ENCODE measurements around the gene DHX34.

The DHX34 gene

GRCh38 chr19:47309608-47310007 is 39.5 kb upstream of the DHX34 start, which contains the start of gene C5AR1:
TSS of gene C5AR1 (plus strand) at chr19:47309861. CDS start at chr19:47309896, 35 bp downstream.
- peak within 1 kb of the TSS in 5 of 11 experiments; percentile 8 to 78 (median 56); a peak in 10 of 22 replicates for H3K27ac ChIP-seq
- peaks cover 3 to 96% (median 78%) of the 10 kb centered on the region in 11 experiments; a peak in 20 of 22 replicates for H3K27me3 ChIP-seq
- H3K4me3 ChIP-seq, result peak within 1 kb of the TSS in 6 of 10 experiments; percentile 6 to 75 (median 63); a peak in 10 of 20 replicates
- TF ChIP-seq Cebpa-rat (IDR thresholded peaks at IDR 0.05), result no peak
- peaks cover 0 to 41% (median 0%) of the 10 kb centered on the region in 11 experiments; a peak in 6 of 22 replicates for H3K36me3 ChIP-seq
- peak within 1 kb of the TSS; percentile 69 to 95 (median 79) for H3K4me2 ChIP-seq
- peak within 1 kb of the TSS in 5 of 11 experiments; percentile 1 to 88 (median 72); a peak in 9 of 22 replicates for H3K9ac ChIP-seq
- H4K20me1 ChIP-seq, result peaks cover 0 to 12% (median 0%) of the 10 kb centered on the region in 11 experiments; a peak in 5 of 22 replicates
- peaks cover 20 to 79% (median 37%) of the 10 kb centered on the region in 10 experiments for H3K4me1 ChIP-seq
- peaks cover 0 to 26% (median 0%) of the 10 kb centered on the region in 11 experiments; a peak in 7 of 22 replicates for H3K9me3 ChIP-seq (replicated peaks in 1 of 11)

- Histone ChIP-seq H3K4me3 (peak overlapping the region in 5 of 10 experiments; percentile 6 to 75 (median 66); a peak in 8 of 20 replicates), H3K4me2 (peak overlapping the region in 9 of 11 experiments; percentile 28 to 95 (median 79); a peak in 16 of 22 replicates), H3K4me1 (peaks cover 20 to 79% (median 41%) of the 10 kb centered on the region in 10 experiments), H3K36me3 (peaks cover 0 to 44% (median 0%) of the 10 kb centered on the region in 11 experiments; a peak in 6 of 22 replicates), H3K27ac (peak overlapping the region in 3 of 11 experiments; percentile 56 to 78 (median 69); a peak in 7 of 22 replicates), H4K20me1 (peaks cover 0 to 12% (median 0%) of the 10 kb centered on the region in 11 experiments; a peak in 5 of 22 replicates), H3K9ac (peak overlapping the region in 4 of 11 experiments; percentile 30 to 88 (median 80); a peak in 7 of 22 replicates), H3K9me3 (replicated peaks in 1 of 11) (peaks cover 0 to 31% (median 0%) of the 10 kb centered on the region in 11 experiments; a peak in 7 of 22 replicates), H3K27me3 (peaks cover 0 to 89% (median 70%) of the 10 kb centered on the region in 11 experiments; a peak in 19 of 22 replicates)
- TF ChIP-seq Cebpa-rat (IDR thresholded peaks at IDR 0.05), result no peak
These were observed 38.8 kb upstream of the DHX34 start for GRCh38 chr19:47310323-47310722.

GRCh38 chr19:47310819-47311218 is 38.3 kb upstream of the DHX34 start:
- Histone ChIP-seq H3K4me2 (peak overlapping the region in 9 of 11 experiments; percentile 25 to 95 (median 76); a peak in 16 of 22 replicates), H3K27ac (peak overlapping the region in 3 of 11 experiments; percentile 56 to 78 (median 69); a peak in 5 of 22 replicates), H4K20me1 (peaks cover 0 to 12% (median 0%) of the 10 kb centered on the region in 11 experiments; a peak in 5 of 22 replicates), H3K4me1 (peaks cover 20 to 80% (median 44%) of the 10 kb centered on the region in 10 experiments), H3K27me3 (peaks cover 0 to 84% (median 65%) of the 10 kb centered on the region in 11 experiments; a peak in 19 of 22 replicates), H3K9ac (peak overlapping the region in 3 of 11 experiments; percentile 72 to 88 (median 87); a peak in 6 of 22 replicates), H3K4me3 (peak overlapping the region in 4 of 10 experiments; percentile 60 to 75 (median 70); a peak in 9 of 20 replicates), H3K36me3 (peaks cover 0 to 45% (median 0%) of the 10 kb centered on the region in 11 experiments; a peak in 6 of 22 replicates), H3K9me3 (replicated peaks in 1 of 11) (peaks cover 0 to 31% (median 0%) of the 10 kb centered on the region in 11 experiments; a peak in 7 of 22 replicates)
- TF ChIP-seq Cebpa-rat (IDR thresholded peaks at IDR 0.05), result peak in 4 of 11 experiments; percentile 36 to 60 (median 48); a peak in 4 of 22 replicates

- peak overlapping the region in 2 of 11 experiments; percentile 69 to 78; a peak in 3 of 22 replicates for H3K27ac ChIP-seq
- H4K20me1 ChIP-seq, result peaks cover 0 to 12% (median 0%) of the 10 kb centered on the region in 11 experiments; a peak in 5 of 22 replicates
- H3K27me3 ChIP-seq, result peaks cover 0 to 67% (median 49%) of the 10 kb centered on the region in 11 experiments; a peak in 19 of 22 replicates
- peak overlapping the region in 3 of 10 experiments; percentile 66 to 75 (median 73); a peak in 6 of 20 replicates for H3K4me3 ChIP-seq
- peaks cover 0 to 61% (median 0%) of the 10 kb centered on the region in 11 experiments; a peak in 6 of 22 replicates for H3K36me3 ChIP-seq
- H3K4me2 ChIP-seq, result peak overlapping the region in 3 of 11 experiments; percentile 79 to 95 (median 94); a peak in 6 of 22 replicates
- H3K9ac ChIP-seq, result peak overlapping the region in 2 of 11 experiments; percentile 87 to 88; a peak in 4 of 22 replicates
- H3K9me3 ChIP-seq (replicated peaks in 1 of 11), result peaks cover 0 to 36% (median 0%) of the 10 kb centered on the region in 11 experiments; a peak in 7 of 22 replicates
- no peak for TF ChIP-seq Cebpa-rat (IDR thresholded peaks at IDR 0.05)
- peaks cover 20 to 91% (median 48%) of the 10 kb centered on the region in 10 experiments for H3K4me1 ChIP-seq
These were observed 36.6 kb upstream of the DHX34 start for GRCh38 chr19:47312366-47313006.

- no peak for TF ChIP-seq Cebpa-rat (IDR thresholded peaks at IDR 0.05)
- Histone ChIP-seq H4K20me1 (peaks cover 0 to 12% (median 0%) of the 10 kb centered on the region in 11 experiments; a peak in 5 of 22 replicates), H3K27ac (peak overlapping the region in 3 of 11 experiments; percentile 65 to 78 (median 71); a peak in 5 of 22 replicates), H3K4me1 (peaks cover 13 to 92% (median 38%) of the 10 kb centered on the region in 10 experiments), H3K4me3 (peak overlapping the region in 3 of 10 experiments; percentile 66 to 75 (median 73); a peak in 6 of 20 replicates), H3K36me3 (peaks cover 0 to 75% (median 0%) of the 10 kb centered on the region in 11 experiments; a peak in 6 of 22 replicates), H3K9me3 (replicated peaks in 1 of 11) (peaks cover 0 to 36% (median 0%) of the 10 kb centered on the region in 11 experiments; a peak in 7 of 22 replicates), H3K27me3 (peaks cover 0 to 54% (median 35%) of the 10 kb centered on the region in 11 experiments; a peak in 19 of 22 replicates), H3K9ac (peak overlapping the region in 2 of 11 experiments; percentile 87 to 88; a peak in 2 of 22 replicates), H3K4me2 (peak overlapping the region in 4 of 11 experiments; percentile 13 to 95 (median 86); a peak in 6 of 22 replicates)
These were observed 35.3 kb upstream of the DHX34 start for GRCh38 chr19:47313754-47314295.

GRCh38 chr19:47315125-47315821 is 33.8 kb upstream of the DHX34 start:
- Histone ChIP-seq H4K20me1 (peaks cover 0 to 7% (median 0%) of the 10 kb centered on the region in 11 experiments; a peak in 3 of 22 replicates), H3K27ac (peak overlapping the region in 5 of 11 experiments; percentile 46 to 78 (median 66); a peak in 10 of 22 replicates), H3K4me2 (peak overlapping the region in 8 of 11 experiments; percentile 5 to 95 (median 57); a peak in 13 of 22 replicates), H3K27me3 (peaks cover 0 to 39% (median 21%) of the 10 kb centered on the region in 11 experiments; a peak in 17 of 22 replicates), H3K36me3 (peaks cover 0 to 89% (median 0%) of the 10 kb centered on the region in 11 experiments; a peak in 7 of 22 replicates), H3K9ac (peak overlapping the region in 4 of 11 experiments; percentile 23 to 69 (median 55); a peak in 6 of 22 replicates), H3K9me3 (replicated peaks in 1 of 11) (peaks cover 0 to 44% (median 0%) of the 10 kb centered on the region in 11 experiments; a peak in 8 of 22 replicates), H3K4me3 (peak overlapping the region in 3 of 10 experiments; percentile 66 to 75 (median 73); a peak in 3 of 20 replicates), H3K4me1 (peaks cover 0 to 92% (median 25%) of the 10 kb centered on the region in 10 experiments; a peak in 16 of 20 replicates)
- TF ChIP-seq Cebpa-rat (IDR thresholded peaks at IDR 0.05), result peak; percentile 69 to 97 (median 82); a peak in 20 of 22 replicates

- Histone ChIP-seq H3K9me3 (replicated peaks in 1 of 11) (peaks cover 0 to 56% (median 5%) of the 10 kb centered on the region in 11 experiments; a peak in 14 of 22 replicates), H3K27me3 (peaks cover 0 to 27% (median 8%) of the 10 kb centered on the region in 11 experiments; a peak in 12 of 22 replicates), H3K36me3 (peaks cover 0 to 92% (median 0%) of the 10 kb centered on the region in 11 experiments; a peak in 7 of 22 replicates), H3K4me3 (peak overlapping the region in 2 of 10 experiments; percentile 18 to 23; a peak in 3 of 20 replicates), H3K4me2 (peak overlapping the region in 5 of 11 experiments; percentile 56 to 95 (median 75); a peak in 8 of 22 replicates), H3K27ac (peak overlapping the region in 3 of 11 experiments; percentile 66 to 78 (median 71); a peak in 5 of 22 replicates), H4K20me1 (no peaks in the 10 kb centered on the region; a peak in 1 of 22 replicates), H3K9ac (peak overlapping the region in 1 of 11 experiments; percentile 48; a peak in 3 of 22 replicates), H3K4me1 (peaks cover 0 to 97% (median 14%) of the 10 kb centered on the region in 10 experiments; a peak in 14 of 20 replicates)
- no peak for TF ChIP-seq Cebpa-rat (IDR thresholded peaks at IDR 0.05)
These were observed 32.6 kb upstream of the DHX34 start for GRCh38 chr19:47316513-47316912.

All from BLaER1 treated with 17β-estradiol and CSF1 and Interleukin-3, amounts not matched to agents 10 nM and 100 nM (cell line).